HepG2 (cell line): Measurements from ENCODE around the gene SLC35F3. TPM values are rescaled to one million over a fixed set of nuclear protein-coding genes. Genes with fewer than 3 reads are reported as not detected.

ENCODE experiments used
- ATAC-seq: fragments of 200-7000 bp; cut with Tn5 transposase; 3 replicates; pipeline ENCODE4 v1.9.1; 2020; ENCODE audit warnings: mild to moderate bottlenecking, moderate library complexity
- BruUV-seq: library from RNA; stranded (reverse); fragments of 400-500 nt; replicated peaks from 2 replicates; lab custom pipeline; 2021; lab: Mats Ljungman, UMichigan
- CTCF ChIA-PET: fragments of 300-600 bp; formaldehyde crosslinking; extraction: SDS; loops from one replicate; lab custom pipeline; 2021; ENCODE audit warnings: low total read pairs, inconsistent platforms, low intra/inter-chr PET ratio; lab: Yijun Ruan, JAX
- POLR2A ChIA-PET: fragments of 350-600 bp; sonication (Branson Sonifier 250); formaldehyde crosslinking; loops from one replicate; lab custom pipeline; 2020; ENCODE audit warnings: antibody characterized with exemption, inconsistent platforms; lab: Yijun Ruan, JAX
- DNase-seq: peaks from one replicate; pipeline ENCODE4 v3.0.0-alpha.2; 2015; ENCODE audit warnings: low spot score
- FAIRE-seq: peaks from 3 replicates; lab custom pipeline; 2011; peaks lifted over from hg19 to GRCh38; lab: Jason Lieb, UNC
- H2AFZ ChIP-seq: one replicate; pipeline ENCODE4 v1.6.1; 2011; ENCODE audit warnings: low read length, inconsistent platforms
- H3K27ac ChIP-seq: fragments of 300-600 bp; 3 replicates; pipeline ENCODE4 v1.8.0; 2011; ENCODE audit warnings: mixed run types, mild to moderate bottlenecking, mixed read lengths, low read length, inconsistent platforms; ENCODE audit not compliant: insufficient read depth; ENCODE audit errors: extremely low read length
- H3K27me3 ChIP-seq, 2 experiments: fragments of 200-600 bp in 1 of 2; 2 replicates in 1 of 2; 3 replicates in 1 of 2; pipeline versions ENCODE4 v1.6.0 to v1.8.0; 2011; ENCODE audit warnings: low read length in 2 of 2, mild to moderate bottlenecking in 2 of 2, moderate library complexity in 2 of 2, inconsistent platforms in 1 of 2; ENCODE audit not compliant: insufficient read depth in 2 of 2, control insufficient read depth in 1 of 2
- H3K36me3 ChIP-seq, 2 experiments: fragments of 200-600 bp in 1 of 2; replicated peaks in 1 of 2; 2 replicates in 1 of 2; 3 replicates in 1 of 2; pipeline versions ENCODE4 v1.5.1 to v1.8.0; 2011; ENCODE audit warnings: low read length in 2 of 2, inconsistent platforms in 1 of 2; ENCODE audit not compliant: insufficient read depth in 2 of 2, control insufficient read depth in 1 of 2
- H3K4me1 ChIP-seq: 2 replicates; pipeline ENCODE4 v1.5.1; 2012; ENCODE audit warnings: low read length, inconsistent platforms; ENCODE audit not compliant: insufficient read depth
- H3K4me2 ChIP-seq: 2 replicates; pipeline ENCODE4 v1.6.0; 2011; ENCODE audit warnings: low read depth, low read length, inconsistent platforms
- H3K4me3 ChIP-seq, 3 experiments: fragments of 200-600 bp in 1 of 3; sonication (generic), shearing (Covaris generic) in 1 of 3; replicated peaks in 1 of 3; 2 replicates each; pipeline ENCODE4 v1.5.1; 2011 to 2016; ENCODE audit warnings: low read length in 3 of 3, inconsistent platforms in 2 of 3, low read depth in 2 of 3, mild to moderate bottlenecking in 2 of 3, control low read depth in 1 of 3, mixed read lengths in 1 of 3; ENCODE audit not compliant: insufficient read depth in 1 of 3
- H3K79me2 ChIP-seq: one replicate; pipeline ENCODE4 v1.6.1; 2011; ENCODE audit warnings: low read length, inconsistent platforms; ENCODE audit not compliant: insufficient read depth
- H3K9ac ChIP-seq: 2 replicates; pipeline ENCODE4 v1.6.0; 2011; ENCODE audit warnings: mild to moderate bottlenecking, low read depth, low read length, inconsistent platforms; ENCODE audit not compliant: insufficient read depth
- H3K9me3 ChIP-seq: 2 replicates; pipeline ENCODE4 v1.5.1; 2012; ENCODE audit warnings: mild to moderate bottlenecking, low read length
- H4K20me1 ChIP-seq: 2 replicates; pipeline ENCODE4 v1.6.0; 2011; ENCODE audit warnings: inconsistent platforms, mild to moderate bottlenecking, low read length, moderate library complexity; ENCODE audit not compliant: insufficient read depth
- KLF16 ChIP-seq, 2 experiments: sonication (generic) in 1 of 2; formaldehyde crosslinking in 1 of 2; IDR thresholded peaks; 2 replicates each; pipeline versions ENCODE4 v1.6.1 to v1.8.0; 2016 to 2023; ENCODE audit warnings: missing genetic modification reagents in 2 of 2, missing compliant biosample characterization in 1 of 2
- PAWR ChIP-seq: sonication (generic); formaldehyde crosslinking; IDR thresholded peaks from 2 replicates; pipeline ENCODE4 v1.4.0; 2020; ENCODE audit warnings: missing genetic modification reagents, mild to moderate bottlenecking, borderline replicate concordance
- PHF8 ChIP-seq: sonication (generic); formaldehyde crosslinking; IDR thresholded peaks from 2 replicates; pipeline ENCODE4 v1.5.0; 2020; ENCODE audit warnings: missing genetic modification reagents
- TEF ChIP-seq: sonication (generic); formaldehyde crosslinking; IDR thresholded peaks from 2 replicates; pipeline ENCODE4 v1.5.0; 2020; ENCODE audit warnings: missing genetic modification reagents
- TMF1 ChIP-seq: sonication (generic); formaldehyde crosslinking; IDR thresholded peaks from 2 replicates; pipeline ENCODE4 v1.8.1; 2022; ENCODE audit warnings: low read depth, missing genetic modification reagents
- ZNF20 ChIP-seq: sonication (generic); formaldehyde crosslinking; IDR thresholded peaks from 2 replicates; pipeline ENCODE4 v1.4.0; 2020; ENCODE audit warnings: mild to moderate bottlenecking, moderate library complexity, missing genetic modification reagents
- ZNF230 ChIP-seq: sonication (generic); formaldehyde crosslinking; IDR thresholded peaks from 2 replicates; pipeline ENCODE4 v1.4.0; 2020; ENCODE audit warnings: mild to moderate bottlenecking, missing genetic modification reagents
- ZNF446 ChIP-seq: sonication (generic); formaldehyde crosslinking; IDR thresholded peaks from 2 replicates; pipeline ENCODE4 v1.5.0; 2020; ENCODE audit warnings: mild to moderate bottlenecking, missing genetic modification reagents
- ZNF513 ChIP-seq: sonication (generic); formaldehyde crosslinking; conservative IDR thresholded peaks from 2 replicates; pipeline ENCODE4 v1.5.0; 2020; ENCODE audit warnings: missing genetic modification reagents
- WGBS: methylation state at CpG from one replicate; pipeline ENCODE4 v1.1.6; 2017; ENCODE audit warnings: low lambda C conversion rate; 5-methylcytosine and 5-hydroxymethylcytosine counted together
- in situ Hi-C: cut with HindIII; loops from 2 replicates; pipeline ENCODE4 v1.10.0; 2017; ENCODE audit warnings: low pct_unique_long_range_greater_than_20kb; ENCODE audit not compliant: extremely low pct_ligation_motif_present
- intact Hi-C: fragments of 100-400 bp; cut with micrococcal nuclease; formaldehyde crosslinking; loops from one replicate; pipeline ENCODE4 v1.10.0; 2022; ENCODE audit not compliant: unreplicated experiment
- polyA plus RNA-seq, 8 experiments: library from polyadenylated mRNA; depleted of rRNA in 3 of 8; stranded (reverse) in 7 of 8; unstranded in 1 of 8; fragments of >200 nt; fragmentation: Illumina TruSeq in 4 of 8; extraction: Trizol in 4 of 8; gene quantifications; 2 replicates each; pipeline versions ENCODE4 v1.2.1 to v1.2.3, GENCODE V29; 2011 to 2016; ENCODE audit warnings: low read depth in 4 of 8, missing spikeins in 1 of 8, mixed read lengths in 1 of 8; ENCODE audit not compliant: insufficient read depth in 1 of 8
- total RNA-seq, 5 experiments: library from RNA; depleted of rRNA; stranded (reverse); fragments of >200 nt; fragmentation: Illumina TruSeq; extraction: Trizol; gene quantifications; 2 replicates each; pipeline ENCODE4 v1.2.3, GENCODE V29; 2016; ENCODE audit warnings: low read depth in 1 of 5

Gene SLC35F3
- total and polyA plus RNA-seq, 2 of the 13 experiments (the other 11 are each of a cell fraction or from before 2014, with no cell fraction given) = not detected

- no peak for TF ChIP-seq TEF (CRISPR knock-in tag)
- TF ChIP-seq ZNF20 = no peak
Observed at GRCh38 chr1:233873666-233874065, 30.8 kb upstream of the SLC35F3 start (continued).

GRCh38 chr1:233879841-233880240 is 24.6 kb upstream of the SLC35F3 start:
- POLR2A ChIA-PET = no interaction called here
- 3% methylated on average over 3 of the region's 3 CpGs for WGBS
- no peak overlapping the region for H2AFZ ChIP-seq

More at GRCh38 chr1:233879841-233880240, 24.6 kb upstream of the SLC35F3 start:
- no peaks in the 10 kb centered on the region for H3K9me3 ChIP-seq
- no peaks in the 10 kb centered on the region for H4K20me1 ChIP-seq
- no peak overlapping the region for H3K9ac ChIP-seq
- H3K36me3 ChIP-seq = no peaks in the 10 kb centered on the region
- H3K27ac ChIP-seq = no peak overlapping the region
- 0 out of 5 replicates have a peak, but pooled peaks cover 0 to 2% of the 10 kb centered on the region in 2 experiments for H3K27me3 ChIP-seq
- no peak overlapping the region for H3K4me2 ChIP-seq
- TF ChIP-seq ZNF446 (CRISPR knock-in tag) (no peak), PAWR (no peak), KLF16 (CRISPR knock-in tag; IDR thresholded peaks at IDR 0.05) (no peak), ZNF513 (CRISPR knock-in tag) (no peak), ZNF230 (no peak), PHF8 (no peak), TMF1 (CRISPR knock-in tag) (no peak)
- TF ChIP-seq, all 625 proteins: peak for 0
- CTCF ChIA-PET = no interaction called here
- ATAC-seq (no peak), FAIRE-seq (no peak), DNase-seq (no peak)
- intact Hi-C loops = no loop called here
- no peaks in the 10 kb centered on the region for H3K4me1 ChIP-seq
- no TSS peak for BruUV-seq
- H3K4me3 ChIP-seq = no peak overlapping the region
- no peaks in the 10 kb centered on the region for H3K79me2 ChIP-seq
- in situ Hi-C loops = no loop called here
